Adrenal gland (tissue), 5 donors: ENCODE measurements around the gene MAP7D1.

Experiments used
- POLR2A ChIP-seq, 2 donors: fragments of 450-650 bp; IDR thresholded peaks; one replicate each; pipeline ENCODE4 v1.6.1; 2017; ENCODE audit warnings: antibody characterized with exemption in 2 of 2, mild to moderate bottlenecking in 2 of 2, moderate library complexity in 1 of 2
- TF ChIP-seq, protein P1 (sequence below), 6 experiments: fragments of 450-650 bp in 4 of 6; fragments of 200-600 bp in 2 of 6; sonication (generic) in 1 of 6; IDR thresholded peaks; 1 replicate in 5 of 6; 2 replicates in 1 of 6; pipeline versions ENCODE4 v1.5.1 to v1.8.0; 2016 to 2021; ENCODE audit warnings: antibody characterized with exemption in 6 of 6, mild to moderate bottlenecking in 2 of 6, moderate library complexity in 1 of 6
- donor health status: DM: no; HTN: no; CAD: no.

DNA sequence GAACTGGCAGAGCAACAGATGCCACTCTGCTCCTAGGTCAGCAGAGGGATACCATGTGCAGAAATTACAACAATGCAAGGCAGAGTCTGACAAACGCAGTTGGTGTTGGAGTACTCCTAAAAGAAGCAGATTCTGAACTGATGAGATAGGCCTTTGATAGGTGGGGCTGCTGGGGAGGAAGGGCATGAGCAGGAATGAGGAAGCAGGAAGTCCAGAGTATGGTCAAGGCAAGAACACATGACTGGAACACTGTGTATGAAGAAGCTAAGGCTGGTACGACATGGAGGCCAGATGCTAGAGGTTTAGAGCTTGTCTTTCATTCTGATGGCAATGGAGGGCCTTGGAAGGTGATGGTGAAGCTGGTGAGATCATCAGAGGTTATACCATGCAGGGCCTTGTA is 56.8 kb downstream of the MAP7D1 start:
- TF ChIP-seq, protein P1, sequence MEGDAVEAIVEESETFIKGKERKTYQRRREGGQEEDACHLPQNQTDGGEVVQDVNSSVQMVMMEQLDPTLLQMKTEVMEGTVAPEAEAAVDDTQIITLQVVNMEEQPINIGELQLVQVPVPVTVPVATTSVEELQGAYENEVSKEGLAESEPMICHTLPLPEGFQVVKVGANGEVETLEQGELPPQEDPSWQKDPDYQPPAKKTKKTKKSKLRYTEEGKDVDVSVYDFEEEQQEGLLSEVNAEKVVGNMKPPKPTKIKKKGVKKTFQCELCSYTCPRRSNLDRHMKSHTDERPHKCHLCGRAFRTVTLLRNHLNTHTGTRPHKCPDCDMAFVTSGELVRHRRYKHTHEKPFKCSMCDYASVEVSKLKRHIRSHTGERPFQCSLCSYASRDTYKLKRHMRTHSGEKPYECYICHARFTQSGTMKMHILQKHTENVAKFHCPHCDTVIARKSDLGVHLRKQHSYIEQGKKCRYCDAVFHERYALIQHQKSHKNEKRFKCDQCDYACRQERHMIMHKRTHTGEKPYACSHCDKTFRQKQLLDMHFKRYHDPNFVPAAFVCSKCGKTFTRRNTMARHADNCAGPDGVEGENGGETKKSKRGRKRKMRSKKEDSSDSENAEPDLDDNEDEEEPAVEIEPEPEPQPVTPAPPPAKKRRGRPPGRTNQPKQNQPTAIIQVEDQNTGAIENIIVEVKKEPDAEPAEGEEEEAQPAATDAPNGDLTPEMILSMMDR (IDR thresholded peaks at IDR 0.05): no peak
- TF ChIP-seq POLR2A (IDR thresholded peaks at IDR 0.05): no peak
